GM23248 (cell line): ENCODE data around the gene GABRP. TPM values are rescaled to one million over a fixed set of nuclear protein-coding genes. Genes with fewer than 3 reads are reported as not detected.
"Not testable (repeated sequence)": the region's sequence is repeated elsewhere in the genome, so short reads cannot be mapped to it uniquely, and the experiment has no call there.

Source experiments
- DNase-seq: peaks from one replicate; pipeline ENCODE4 v3.0.0-alpha.2; 2015
- H2AFZ ChIP-seq: fragments of 200-600 bp; sonication (generic); 2 replicates; pipeline ENCODE4 v1.6.1; 2016; ENCODE audit warnings: antibody characterized with exemption
- H3F3A ChIP-seq: fragments of 200-600 bp; sonication (generic); 2 replicates; pipeline ENCODE4 v1.6.1; 2016; ENCODE audit warnings: mild to moderate bottlenecking, antibody characterized with exemption, mixed run types; ENCODE audit not compliant: insufficient read depth
- H3K27ac ChIP-seq: fragments of 200-600 bp; sonication (generic); 2 replicates; pipeline ENCODE4 v1.5.1; 2016; ENCODE audit warnings: mild to moderate bottlenecking
- H3K27me3 ChIP-seq: fragments of 200-600 bp; sonication (generic); replicated peaks from 2 replicates; pipeline ENCODE4 v1.6.1; 2016; ENCODE audit warnings: mild to moderate bottlenecking; ENCODE audit not compliant: insufficient read depth
- H3K36me3 ChIP-seq: fragments of 200-600 bp; sonication (generic); 2 replicates; pipeline ENCODE4 v1.6.1; 2016; ENCODE audit warnings: low read depth, mild to moderate bottlenecking
- H3K4me1 ChIP-seq: fragments of 200-600 bp; sonication (generic); 2 replicates; pipeline ENCODE4 v1.6.1; 2016; ENCODE audit warnings: mild to moderate bottlenecking; ENCODE audit not compliant: insufficient read depth
- H3K4me2 ChIP-seq: fragments of 200-600 bp; sonication (generic); one replicate; pipeline ENCODE4 v1.6.1; 2016; ENCODE audit warnings: mild to moderate bottlenecking; ENCODE audit not compliant: unreplicated experiment
- H3K4me3 ChIP-seq: fragments of 200-600 bp; sonication (generic); 2 replicates; pipeline ENCODE4 v1.5.1; 2016; ENCODE audit warnings: mild to moderate bottlenecking
- H3K79me2 ChIP-seq: fragments of 200-600 bp; sonication (generic); 2 replicates; pipeline ENCODE4 v1.6.1; 2016; ENCODE audit warnings: mild to moderate bottlenecking; ENCODE audit not compliant: insufficient read depth
- H3K9ac ChIP-seq: fragments of 200-600 bp; sonication (generic); 2 replicates; pipeline ENCODE4 v1.6.1; 2016; ENCODE audit warnings: mild to moderate bottlenecking
- H3K9me2 ChIP-seq: fragments of 200-600 bp; sonication (generic); 2 replicates; pipeline ENCODE4 v1.6.1; 2016; ENCODE audit warnings: mixed run types, mild to moderate bottlenecking, moderate library complexity; ENCODE audit not compliant: insufficient read depth
- H3K9me3 ChIP-seq: fragments of 200-600 bp; sonication (generic); one replicate; pipeline ENCODE4 v1.6.1; 2017; ENCODE audit warnings: low read depth
- H4K20me1 ChIP-seq: fragments of 200-600 bp; sonication (generic); 2 replicates; pipeline ENCODE4 v1.6.0; 2016; ENCODE audit not compliant: insufficient read depth
- EZH2 ChIP-seq: fragments of 200-600 bp; sonication (generic); IDR thresholded peaks from 2 replicates; pipeline ENCODE4 v1.6.1; 2018; ENCODE audit warnings: antibody characterized with exemption, mild to moderate bottlenecking; ENCODE audit not compliant: insufficient read depth, poor library complexity, severe bottlenecking
- EZH2phosphoT487 ChIP-seq: fragments of 200-600 bp; sonication (generic); IDR thresholded peaks from 2 replicates; pipeline ENCODE4 v1.6.1; 2018; ENCODE audit warnings: antibody characterized with exemption, moderate library complexity, mild to moderate bottlenecking, low read depth; ENCODE audit not compliant: insufficient read depth
- WGBS, 2 experiments: methylation state at CpG; one replicate each; pipeline ENCODE4 v1.1.6; 2015 to 2017; ENCODE audit warnings: low lambda C conversion rate in 2 of 2, low coverage in 1 of 2; ENCODE audit errors: missing lambda C conversion rate in 2 of 2; 5-methylcytosine and 5-hydroxymethylcytosine counted together
- in situ Hi-C: fragments of 300-500 bp; cut with MboI; formaldehyde crosslinking; loops from 2 replicates; pipeline ENCODE4 v1.15.0; 2020
- polyA plus RNA-seq: library from polyadenylated mRNA; unstranded; fragments of >200 nt; fragmentation: Nextera tagmentation; extraction: Ambion mirVana; gene quantifications from 2 replicates; pipeline ENCODE4 v1.2.1, GENCODE V29; 2016
- total RNA-seq: library from RNA; depleted of rRNA; stranded (reverse); fragments of >200 nt; shearing (Covaris generic); gene quantifications from 2 replicates; pipeline ENCODE4 v1.2.3, GENCODE V29; 2014

The GABRP gene
- total and polyA plus RNA-seq, 2 experiments from 2014 or later, result not detected

- in situ Hi-C loops, result no loop called here
- H3K36me3 ChIP-seq, result no peaks in the 10 kb centered on the region
- H3K27ac ChIP-seq, result no peak overlapping the region
- no peak for TF ChIP-seq EZH2
- no peak for TF ChIP-seq EZH2phosphoT487
- no peaks in the 10 kb centered on the region for H3F3A ChIP-seq
- no peaks in the 10 kb centered on the region for H3K79me2 ChIP-seq
- peaks cover 7% of the 10 kb centered on the region for H3K27me3 ChIP-seq
- no peak overlapping the region for H2AFZ ChIP-seq
- no peak overlapping the region for H3K9ac ChIP-seq
- WGBS, 2 experiments, result 32 to 44% methylated on average over 3 of the region's 3 CpGs
- no peak overlapping the region for H3K4me3 ChIP-seq
- H3K9me2 ChIP-seq, result no peaks in the 10 kb centered on the region
- H3K9me3 ChIP-seq, result no peaks in the 10 kb centered on the region
- 0 out of 2 replicates have a peak, but pooled peaks cover 3% of the 10 kb centered on the region for H3K4me1 ChIP-seq
- no peaks in the 10 kb centered on the region for H4K20me1 ChIP-seq
- no peak for DNase-seq
- H3K4me2 ChIP-seq, result no peak overlapping the region
Measured at GRCh38 chr5:170758481-170758880, 25.0 kb upstream of the GABRP start.

GRCh38 chr5:170760113-170760512 lies 23.4 kb upstream of the GABRP start:
- DNase-seq, result no peak
- no peak overlapping the region for H3K9ac ChIP-seq
- in situ Hi-C loops, result no loop called here
- H4K20me1 ChIP-seq, result no peaks in the 10 kb centered on the region
- H3K36me3 ChIP-seq, result no peaks in the 10 kb centered on the region
- no peaks in the 10 kb centered on the region for H3K79me2 ChIP-seq
- peaks cover 7% of the 10 kb centered on the region for H3K27me3 ChIP-seq
- H3K4me1 ChIP-seq, result 0 out of 2 replicates have a peak, but pooled peaks cover 3% of the 10 kb centered on the region
- H3K9me3 ChIP-seq, result no peaks in the 10 kb centered on the region
- TF ChIP-seq EZH2phosphoT487 (no peak), EZH2 (no peak)
- H3K27ac ChIP-seq, result no peak overlapping the region
- 53 to 60% methylated on average over 9 of the region's 9 CpGs for WGBS, 2 experiments
- no peak overlapping the region for H3K4me2 ChIP-seq
- H3K4me3 ChIP-seq, result no peak overlapping the region
- no peaks in the 10 kb centered on the region for H3K9me2 ChIP-seq
- no peaks in the 10 kb centered on the region for H3F3A ChIP-seq
- no peak overlapping the region for H2AFZ ChIP-seq

DNA sequence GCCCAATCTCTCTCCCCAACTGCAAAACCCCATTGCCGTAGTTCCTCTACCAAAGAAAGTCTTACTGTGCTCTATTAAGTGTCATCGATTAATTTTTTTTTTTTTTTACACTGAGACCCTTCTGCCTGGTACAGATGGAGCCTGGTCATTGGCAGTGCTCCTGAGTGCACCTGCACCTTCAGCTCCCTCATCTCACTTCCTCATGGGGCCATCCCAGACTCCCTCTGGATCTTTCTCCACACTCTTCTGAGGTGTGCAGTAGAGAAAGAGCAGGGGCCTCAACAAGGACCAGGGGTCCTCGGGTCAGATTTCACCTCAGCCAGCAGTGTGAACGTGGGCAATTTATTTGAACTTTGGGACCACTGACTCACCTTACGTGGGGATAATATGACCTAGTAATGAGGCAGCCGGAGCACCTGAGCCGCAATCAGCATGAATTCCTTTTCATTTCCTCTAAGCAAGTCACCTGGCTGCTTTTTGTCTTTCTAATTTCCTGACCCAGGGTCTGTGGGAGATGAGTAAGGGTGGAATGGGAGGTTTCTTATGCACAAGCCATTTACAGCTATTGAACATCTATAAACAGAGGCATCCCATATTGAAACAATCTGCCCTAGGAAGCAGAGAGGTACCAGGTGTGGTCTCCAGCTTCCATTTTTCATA lies 22.3 kb upstream of the GABRP start:
- 0 out of 2 replicates have a peak, but pooled peaks cover 3% of the 10 kb centered on the region for H3K4me1 ChIP-seq

DNA sequence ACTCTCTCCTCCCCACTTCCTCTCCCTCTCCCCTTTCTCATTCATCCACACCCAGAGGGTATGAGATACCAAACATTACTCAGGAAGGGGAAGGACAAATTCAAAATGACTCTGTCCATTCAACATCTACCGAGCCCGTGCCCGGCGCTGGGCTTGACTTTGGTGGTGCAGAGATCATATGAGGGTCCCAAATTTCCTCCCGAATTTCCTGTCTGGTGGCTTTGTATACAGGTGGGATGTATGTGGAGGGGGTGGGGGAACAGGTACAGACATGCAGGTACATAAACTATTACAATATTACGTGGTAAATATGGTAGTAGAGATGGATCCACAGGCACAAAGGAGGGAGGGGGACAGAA lies 21.8 kb upstream of the GABRP start:
- in situ Hi-C loops, result no loop called here
- TF ChIP-seq EZH2, result no peak
- TF ChIP-seq EZH2phosphoT487, result no peak
- 61 to 70% methylated on average over 6 of the region's 6 CpGs for whole genome bisulfite sequencing, 2 experiments
- Histone ChIP-seq H3F3A (no peaks in the 10 kb centered on the region), H3K4me1 (0 out of 2 replicates have a peak, but pooled peaks cover 3% of the 10 kb centered on the region), H4K20me1 (no peaks in the 10 kb centered on the region), H2AFZ (no peak overlapping the region), H3K27ac (no peak overlapping the region), H3K27me3 (peaks cover 7% of the 10 kb centered on the region), H3K79me2 (no peaks in the 10 kb centered on the region), H3K4me2 (no peak overlapping the region), H3K9me2 (no peaks in the 10 kb centered on the region), H3K9me3 (no peaks in the 10 kb centered on the region), H3K36me3 (no peaks in the 10 kb centered on the region), H3K9ac (no peak overlapping the region), H3K4me3 (no peak overlapping the region)
- no peak for DNase-seq

More for the DNA sequence above, 22.3 kb upstream of the GABRP start:
- no peaks in the 10 kb centered on the region for H4K20me1 ChIP-seq
- peaks cover 7% of the 10 kb centered on the region for H3K27me3 ChIP-seq
- in situ Hi-C loops, result no loop called here
- 38 to 45% methylated on average over 7 of the region's 7 CpGs for WGBS, 2 experiments
- no peak overlapping the region for H3K4me3 ChIP-seq
- no peak overlapping the region for H3K9ac ChIP-seq
- H3K4me2 ChIP-seq, result no peak overlapping the region
- no peak overlapping the region for H3K27ac ChIP-seq
- no peaks in the 10 kb centered on the region for H3F3A ChIP-seq
- H3K36me3 ChIP-seq, result no peaks in the 10 kb centered on the region
- TF ChIP-seq EZH2 (no peak), EZH2phosphoT487 (no peak)
- no peaks in the 10 kb centered on the region for H3K79me2 ChIP-seq
- no peaks in the 10 kb centered on the region for H3K9me3 ChIP-seq
- no peak for DNase-seq
- no peaks in the 10 kb centered on the region for H3K9me2 ChIP-seq
- H2AFZ ChIP-seq, result no peak overlapping the region

- H3K4me2 ChIP-seq, H3K9me3 ChIP-seq, in situ Hi-C loops, DNase-seq, H3K4me3 ChIP-seq, H3K36me3 ChIP-seq, H3K79me2 ChIP-seq, H3K27me3 ChIP-seq, H3K9me2 ChIP-seq, H3F3A ChIP-seq, H4K20me1 ChIP-seq, H3K9ac ChIP-seq, H3K4me1 ChIP-seq, H3K27ac ChIP-seq, H2AFZ ChIP-seq: not testable (repeated sequence)
- 81 to 90% methylated on average over 9 of the region's 9 CpGs for WGBS, 2 experiments
Measured at GRCh38 chr5:170762298-170762697, 21.2 kb upstream of the GABRP start.

GRCh38 chr5:170765868-170766267 lies 17.7 kb upstream of the GABRP start:
- H3K36me3 ChIP-seq, H3K9me2 ChIP-seq, H3K79me2 ChIP-seq, H3K9ac ChIP-seq, in situ Hi-C loops, H3K27me3 ChIP-seq, H3F3A ChIP-seq, H3K27ac ChIP-seq, H3K9me3 ChIP-seq, H2AFZ ChIP-seq, H3K4me2 ChIP-seq, H3K4me1 ChIP-seq, H4K20me1 ChIP-seq, H3K4me3 ChIP-seq, DNase-seq: not testable (repeated sequence)
- 42 to 43% methylated on average over 9 of the region's 9 CpGs for WGBS, 2 experiments
